CD14-positive monocyte (primary cell): ENCODE results near the gene GSK3A. TPM values are rescaled to one million over a fixed set of nuclear protein-coding genes. Genes with fewer than 3 reads are reported as not detected.

Source experiments
- DNase-seq, 3 donors: peaks; one replicate each; pipeline ENCODE4 v3.0.0-alpha.2; 2011 to 2022
- H2AFZ ChIP-seq: 2 replicates; pipeline ENCODE4 v1.6.0; 2012; ENCODE audit warnings: mild to moderate bottlenecking, low read depth, low read length, inconsistent platforms; ENCODE audit not compliant: insufficient read depth, poor library complexity, severe bottlenecking
- H3K27ac ChIP-seq, 2 donors: 1 replicate in 1 of 2; 2 replicates in 1 of 2; pipeline ENCODE4 v1.5.1; 2012 to 2013; ENCODE audit warnings: low read length in 2 of 2, control low read depth in 1 of 2, inconsistent platforms in 1 of 2, low read depth in 1 of 2, mild to moderate bottlenecking in 1 of 2
- H3K27me3 ChIP-seq, 2 donors: one replicate each; pipeline versions ENCODE4 v1.6.0 to v1.6.1; 2011 to 2013; ENCODE audit warnings: low read length in 2 of 2; ENCODE audit not compliant: control insufficient read depth in 2 of 2, insufficient read depth in 2 of 2
- H3K36me3 ChIP-seq, 2 donors: replicated peaks in 1 of 2; 1 replicate in 1 of 2; 2 replicates in 1 of 2; pipeline versions ENCODE4 v1.5.1 to v1.6.1; 2012 to 2013; ENCODE audit warnings: low read length in 2 of 2, control low read depth in 1 of 2, inconsistent platforms in 1 of 2, mild to moderate bottlenecking in 1 of 2; ENCODE audit not compliant: insufficient read depth in 2 of 2, control insufficient read depth in 1 of 2
- H3K4me1 ChIP-seq, 2 donors: 1 replicate in 1 of 2; 2 replicates in 1 of 2; pipeline versions ENCODE4 v1.5.1 to v1.6.1; 2012 to 2013; ENCODE audit warnings: low read length in 2 of 2, control low read depth in 1 of 2, inconsistent platforms in 1 of 2, mild to moderate bottlenecking in 1 of 2, moderate library complexity in 1 of 2; ENCODE audit not compliant: insufficient read depth in 2 of 2, control insufficient read depth in 1 of 2
- H3K4me2 ChIP-seq: replicated peaks from 2 replicates; pipeline ENCODE3; 2012; ENCODE audit warnings: low read length, moderate library complexity, mild to moderate bottlenecking; ENCODE audit not compliant: poor library complexity, severe bottlenecking; ENCODE audit errors: extremely low read depth
- H3K4me3 ChIP-seq, 3 experiments: fragments of 200-600 bp in 1 of 3; sonication (generic) in 1 of 3; replicated peaks in 1 of 3; 1 replicate in 2 of 3; 2 replicates in 1 of 3; pipeline ENCODE4 v1.5.1; 2011 to 2013; ENCODE audit warnings: low read length in 3 of 3, mild to moderate bottlenecking in 3 of 3, control low read depth in 2 of 3, low read depth in 2 of 3, inconsistent platforms in 1 of 3, moderate library complexity in 1 of 3
- H3K79me2 ChIP-seq: 2 replicates; pipeline ENCODE4 v1.6.0; 2012; ENCODE audit warnings: mild to moderate bottlenecking, control low read depth, inconsistent platforms, low read length, moderate library complexity; ENCODE audit not compliant: insufficient read depth
- H3K9ac ChIP-seq: 2 replicates; pipeline ENCODE4 v1.6.0; 2017; ENCODE audit warnings: low read length, mild to moderate bottlenecking; ENCODE audit not compliant: insufficient read depth, poor library complexity, severe bottlenecking
- H3K9me3 ChIP-seq, 2 donors: replicated peaks in 1 of 2; 1 replicate in 1 of 2; 2 replicates in 1 of 2; pipeline versions ENCODE4 v1.5.1 to v1.6.1; 2012 to 2013; ENCODE audit warnings: low read length in 2 of 2, control low read depth in 1 of 2; ENCODE audit not compliant: control insufficient read depth in 1 of 2, insufficient read depth in 1 of 2
- H4K20me1 ChIP-seq: 2 replicates; pipeline ENCODE4 v1.6.0; 2012; ENCODE audit warnings: mild to moderate bottlenecking, low read length, control low read depth, moderate library complexity; ENCODE audit not compliant: insufficient read depth
- H3K27ac Mint-ChIP-seq, 7 donors: one replicate each; pipeline ENCODE4 v1.8.0; 2020; ENCODE audit warnings: mild to moderate bottlenecking in 7 of 7, mixed read lengths in 7 of 7, moderate library complexity in 6 of 7, inconsistent platforms in 2 of 7
- H3K27me3 Mint-ChIP-seq, 3 donors: one replicate each; pipeline ENCODE4 v1.8.0; 2021 to 2022; ENCODE audit warnings: low read depth in 3 of 3, mild to moderate bottlenecking in 3 of 3, mixed read lengths in 3 of 3, moderate library complexity in 3 of 3, inconsistent platforms in 1 of 3
- H3K36me3 Mint-ChIP-seq, 2 donors: one replicate each; pipeline ENCODE4 v1.8.0; 2020; ENCODE audit warnings: mixed read lengths in 2 of 2, inconsistent platforms in 1 of 2, mild to moderate bottlenecking in 1 of 2
- H3K4me1 Mint-ChIP-seq: one replicate; pipeline ENCODE4 v1.8.0; 2020; ENCODE audit warnings: mild to moderate bottlenecking, mixed read lengths
- H3K4me3 Mint-ChIP-seq, 2 donors: one replicate each; pipeline ENCODE4 v1.8.0; 2020; ENCODE audit warnings: mild to moderate bottlenecking in 2 of 2, mixed read lengths in 2 of 2, moderate library complexity in 1 of 2
- H3K9me3 Mint-ChIP-seq, 7 donors: one replicate each; pipeline ENCODE4 v1.8.0; 2020 to 2022; ENCODE audit warnings: mixed read lengths in 7 of 7, mild to moderate bottlenecking in 6 of 7, moderate library complexity in 6 of 7, inconsistent platforms in 2 of 7
- WGBS: methylation state at CpG from one replicate; pipeline ENCODE4 v1.1.5; 2013; ENCODE audit warnings: missing lambda C conversion rate; ENCODE audit not compliant: insufficient coverage; 5-methylcytosine and 5-hydroxymethylcytosine counted together
- intact Hi-C, 2 donors: fragments of 100-400 bp; cut with micrococcal nuclease; formaldehyde crosslinking; loops; one replicate each; pipeline versions ENCODE4 v1.15.0 to v1.15.1; 2023
- polyA plus RNA-seq, 3 donors: library from polyadenylated mRNA; depleted of rRNA in 1 of 3; unstranded in 2 of 3; stranded (reverse) in 1 of 3; fragments of 300-500 nt in 2 of 3; fragments of >200 nt in 1 of 3; fragmentation: Illumina TruSeq in 2 of 3; gene quantifications; 1 replicate in 2 of 3; 2 replicates in 1 of 3; pipeline ENCODE4 v1.2.3, GENCODE V29; 2012 to 2021
- TF ChIP-seq, protein P1 (sequence below): fragments of 200-600 bp; IDR thresholded peaks from one replicate; pipeline ENCODE4 v1.8.0; 2022; ENCODE audit warnings: antibody characterized with exemption, mild to moderate bottlenecking

The GSK3A gene
- polyA plus RNA-seq, 3 donors: 12.3 to 47.2 (median 14.9) TPM

DNA sequence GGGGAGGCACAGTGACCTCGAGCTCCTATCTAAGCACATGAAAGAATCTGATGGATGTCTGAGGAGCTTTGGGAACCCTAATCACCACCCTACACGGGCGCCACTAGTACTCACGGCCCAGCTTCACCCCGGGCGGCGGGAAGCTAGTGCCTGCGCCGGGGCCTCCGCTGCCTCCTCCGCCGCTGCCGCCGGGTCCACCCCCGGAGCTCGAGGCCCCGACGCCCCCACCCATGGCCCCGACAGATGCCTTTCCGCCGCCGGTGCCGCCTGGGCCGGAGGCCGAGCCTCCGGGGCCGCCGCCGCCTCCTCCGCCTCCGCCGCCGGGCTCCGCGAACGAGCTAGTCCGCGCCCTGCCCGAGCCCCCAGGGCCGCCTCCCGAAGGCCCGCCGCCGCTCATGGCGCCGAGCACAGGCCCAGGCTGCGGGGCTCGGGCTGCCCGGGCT is 312 bp downstream of the GSK3A start:
- no peaks in the 10 kb centered on the region for H3K9me3 Mint-ChIP-seq
- Histone ChIP-seq H2AFZ (peak overlapping the region; percentile 76), H3K4me3 (peak overlapping the region; percentile 56 to 96 (median 85)), H3K36me3 (peaks cover 15 to 21% of the 10 kb centered on the region in 2 donors), H3K9me3 (no peaks in the 10 kb centered on the region), H4K20me1 (peaks cover 50% of the 10 kb centered on the region), H3K27ac (peak overlapping the region in 1 of 2 donors; percentile 81), H3K4me1 (peaks cover 37 to 45% of the 10 kb centered on the region in 2 donors), H3K9ac (peak overlapping the region; percentile 88), H3K27me3 (no peaks in the 10 kb centered on the region), H3K79me2 (peaks cover 55% of the 10 kb centered on the region), H3K4me2 (peak overlapping the region; percentile 90)
- DNase-seq: no peak
- peak overlapping the region; percentile 66 to 96 (median 90) for H3K27ac Mint-ChIP-seq
- peaks cover 56% of the 10 kb centered on the region for H3K4me1 Mint-ChIP-seq
- H3K27me3 Mint-ChIP-seq: peaks cover 0 to 3% (median 3%) of the 10 kb centered on the region in 3 donors
- intact Hi-C loops: loop anchor here (1.0 to 10.0 kb wide), 5 partner anchors 26 to 135 kb away; partner anchors contain the start of gene POU2F2 (in 1 of the 2)
- H3K36me3 Mint-ChIP-seq: peaks cover 15 to 34% of the 10 kb centered on the region in 2 donors
- WGBS: under 1% methylated on average over 49 of the region's 49 CpGs
- TF ChIP-seq, protein P1, sequence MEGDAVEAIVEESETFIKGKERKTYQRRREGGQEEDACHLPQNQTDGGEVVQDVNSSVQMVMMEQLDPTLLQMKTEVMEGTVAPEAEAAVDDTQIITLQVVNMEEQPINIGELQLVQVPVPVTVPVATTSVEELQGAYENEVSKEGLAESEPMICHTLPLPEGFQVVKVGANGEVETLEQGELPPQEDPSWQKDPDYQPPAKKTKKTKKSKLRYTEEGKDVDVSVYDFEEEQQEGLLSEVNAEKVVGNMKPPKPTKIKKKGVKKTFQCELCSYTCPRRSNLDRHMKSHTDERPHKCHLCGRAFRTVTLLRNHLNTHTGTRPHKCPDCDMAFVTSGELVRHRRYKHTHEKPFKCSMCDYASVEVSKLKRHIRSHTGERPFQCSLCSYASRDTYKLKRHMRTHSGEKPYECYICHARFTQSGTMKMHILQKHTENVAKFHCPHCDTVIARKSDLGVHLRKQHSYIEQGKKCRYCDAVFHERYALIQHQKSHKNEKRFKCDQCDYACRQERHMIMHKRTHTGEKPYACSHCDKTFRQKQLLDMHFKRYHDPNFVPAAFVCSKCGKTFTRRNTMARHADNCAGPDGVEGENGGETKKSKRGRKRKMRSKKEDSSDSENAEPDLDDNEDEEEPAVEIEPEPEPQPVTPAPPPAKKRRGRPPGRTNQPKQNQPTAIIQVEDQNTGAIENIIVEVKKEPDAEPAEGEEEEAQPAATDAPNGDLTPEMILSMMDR: no peak
- H3K4me3 Mint-ChIP-seq: peak overlapping the region; percentile 95

DNA sequence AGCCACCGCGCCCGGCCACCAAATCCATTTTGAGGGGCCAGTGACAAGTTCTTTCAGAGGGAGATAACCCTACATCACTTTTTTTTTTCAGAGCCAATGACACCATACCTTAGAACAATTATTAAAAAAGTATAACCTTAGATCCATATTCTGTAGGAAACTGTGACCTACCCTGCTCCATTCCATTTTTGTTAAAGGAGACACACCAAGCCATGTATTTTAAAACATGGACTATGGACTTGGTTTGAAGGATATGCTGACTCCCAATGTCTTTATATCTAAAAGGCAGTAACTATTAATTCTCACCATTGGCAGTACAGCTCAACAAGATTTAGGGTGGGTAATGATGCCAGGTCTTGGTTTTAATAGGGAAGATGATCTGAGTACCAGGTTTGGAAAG is 1.1 kb downstream of the GSK3A start:
- TF ChIP-seq, protein P1: no peak
- peak overlapping the region; percentile 76 for H2AFZ ChIP-seq
- Mint-ChIP-seq H3K4me3 (peak overlapping the region; percentile 88 to 95), H3K27ac (peak overlapping the region in 4 of 7 donors; percentile 20 to 93 (median 87)), H3K27me3 (peaks cover 0 to 3% (median 2%) of the 10 kb centered on the region in 3 donors), H3K9me3 (no peaks in the 10 kb centered on the region), H3K4me1 (peaks cover 52% of the 10 kb centered on the region), H3K36me3 (peaks cover 23 to 36% of the 10 kb centered on the region in 2 donors)
- no peak for DNase-seq
- peaks cover 22 to 29% of the 10 kb centered on the region in 2 donors for H3K36me3 ChIP-seq
- H3K27ac ChIP-seq: peak overlapping the region in 1 of 2 donors; percentile 81
- no peaks in the 10 kb centered on the region for H3K9me3 ChIP-seq
- WGBS: 100% methylated on average over 3 of the region's 3 CpGs
- H3K79me2 ChIP-seq: peaks cover 63% of the 10 kb centered on the region
- H3K27me3 ChIP-seq: no peaks in the 10 kb centered on the region
- peak overlapping the region; percentile 88 for H3K9ac ChIP-seq
- peaks cover 37 to 45% of the 10 kb centered on the region in 2 donors for H3K4me1 ChIP-seq
- intact Hi-C loops: loop anchor here (5.0 to 10.0 kb wide), 4 partner anchors 41 to 134 kb away; partner anchors contain the start of gene POU2F2 (in 1 of the 2)
- peaks cover 54% of the 10 kb centered on the region for H4K20me1 ChIP-seq
- H3K4me3 ChIP-seq: peak overlapping the region; percentile 56 to 96 (median 85)
- H3K4me2 ChIP-seq: peak overlapping the region; percentile 90
